CD4-positive, alpha-beta T cell treated with Interleukin-6 for 4 hours (primary cell): ENCODE results near the gene MDN1.
"Not testable (repeated sequence)": the region's sequence is repeated elsewhere in the genome, so short reads cannot be mapped to it uniquely, and the experiment has no call there.

Experiments used
- DNase-seq: peaks from one replicate; pipeline ENCODE4 v3.0.0-alpha.2; 2020; ENCODE audit warnings: mixed read lengths

MDN1 gene

DNA sequence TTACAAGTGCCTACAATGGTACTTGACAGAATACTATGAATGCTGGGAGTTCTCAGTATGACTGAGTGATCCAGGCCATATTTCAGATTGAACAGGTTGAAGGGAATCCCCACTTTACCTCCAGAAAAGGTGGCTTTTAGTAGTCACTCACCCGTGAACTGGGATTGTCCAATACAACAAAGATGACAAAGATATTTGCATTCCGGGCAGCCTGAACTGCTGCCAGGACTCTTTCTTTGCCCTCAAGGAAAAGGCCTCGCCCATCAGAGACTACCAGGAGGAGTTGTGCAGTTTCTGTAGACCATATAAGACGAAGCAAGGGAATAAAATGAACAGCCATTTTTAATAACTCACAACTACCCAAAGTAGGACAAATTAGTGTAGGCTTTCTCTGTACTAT, 174.7 kb downstream of the MDN1 start:
- DNase-seq = no peak

DNA sequence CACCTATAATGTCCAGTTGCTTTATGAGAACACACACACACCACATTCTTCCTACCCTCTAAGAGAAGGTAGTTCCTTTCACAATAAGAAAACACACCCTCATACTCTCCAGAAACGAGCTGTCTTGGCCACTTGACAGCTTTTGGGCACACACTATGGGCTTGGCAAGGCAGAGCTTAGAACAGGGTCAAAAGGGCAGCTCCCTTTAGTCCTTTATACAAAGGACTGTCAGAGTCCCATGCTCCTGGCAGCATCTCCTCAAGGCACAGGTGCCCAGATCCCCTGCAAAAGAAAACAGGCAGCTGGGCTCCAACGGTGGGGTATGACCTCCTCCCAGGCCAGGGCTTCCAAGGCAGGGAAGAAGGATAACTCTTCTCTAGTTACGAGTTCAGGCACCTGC, 176.2 kb downstream of the MDN1 start:
- no peak for DNase-seq

DNA sequence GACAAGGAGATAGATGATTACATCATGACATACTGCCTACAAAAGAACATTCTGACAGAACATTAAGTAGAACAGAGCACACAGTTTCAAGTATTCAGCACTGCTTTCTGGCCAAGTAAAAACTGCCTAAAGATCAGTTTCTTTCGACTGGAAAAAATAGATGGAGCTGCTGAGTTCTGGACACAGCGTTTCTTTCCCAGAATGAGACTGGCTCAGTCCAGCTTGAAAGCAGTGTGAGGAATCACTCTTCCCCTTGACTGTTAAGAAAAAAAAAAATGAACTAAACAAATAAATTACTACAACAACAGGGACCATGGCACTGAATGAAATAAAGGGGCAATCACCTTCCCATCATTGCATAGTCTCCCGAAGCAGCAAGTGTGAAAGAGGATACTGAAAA, 176.6 kb downstream of the MDN1 start:
- DNase-seq = no peak

- DNase-seq = not testable (repeated sequence)
These were observed 178.0 kb downstream of the MDN1 start for GRCh38 chr6:89641581-89641980.

GRCh38 chr6:89640804-89641203, 178.8 kb downstream of the MDN1 start:
- no peak for DNase-seq

DNA sequence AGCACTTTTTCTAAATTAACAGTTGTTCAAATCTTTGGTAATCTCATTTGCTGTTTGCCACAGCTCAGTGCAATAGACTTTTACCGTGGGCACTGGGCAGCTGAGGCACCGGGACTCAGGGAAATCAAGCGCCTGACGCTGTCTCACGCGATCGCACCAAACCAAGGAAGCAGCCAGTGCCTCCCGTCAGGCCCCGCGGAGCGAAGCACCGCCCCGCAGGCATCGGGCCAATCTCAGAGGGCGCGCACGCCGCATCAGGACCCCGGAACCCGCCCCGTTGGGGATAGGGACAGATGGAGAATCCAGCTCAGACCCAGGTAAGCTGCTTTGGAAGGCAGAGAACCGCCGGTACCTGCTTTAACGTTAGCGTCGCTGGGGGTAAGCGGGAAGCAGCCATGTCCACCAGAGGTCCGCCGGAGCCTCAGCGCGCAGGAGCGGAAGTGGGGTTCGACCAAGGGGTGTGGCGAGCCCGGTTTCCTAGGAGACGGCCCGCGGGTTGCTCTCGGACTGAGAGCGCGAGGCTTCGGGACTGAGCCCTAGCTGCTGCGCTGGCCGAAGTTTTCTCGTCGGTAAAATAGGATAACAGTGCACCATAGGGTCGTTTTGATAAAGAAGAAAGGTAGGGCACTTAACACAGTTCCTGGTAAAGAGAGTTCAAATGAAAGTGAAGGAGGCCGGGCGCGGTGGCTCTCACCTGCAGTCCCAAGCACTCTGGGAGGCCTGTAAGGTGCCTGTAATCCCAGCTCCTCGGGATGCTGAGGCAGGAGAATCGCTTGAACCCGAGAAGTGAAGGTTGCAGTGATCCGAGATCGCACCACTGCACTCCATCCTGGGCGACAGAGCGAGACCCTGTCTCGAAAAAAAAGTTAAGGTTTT, 181.0 kb downstream of the MDN1 start, which contains the start of gene LYRM2:
LYRM2 (minus strand) TSS at position 428 of the 876 bp plus-strand sequence; CDS start at position 397, 31 bp downstream.
- peak; percentile 91 for DNase-seq

GRCh38 chr6:89637960-89638319, 181.7 kb downstream of the MDN1 start:
- DNase-seq = no peak

GRCh38 chr6:89636412-89636811, 183.2 kb downstream of the MDN1 start:
- not testable (repeated sequence) for DNase-seq

DNA sequence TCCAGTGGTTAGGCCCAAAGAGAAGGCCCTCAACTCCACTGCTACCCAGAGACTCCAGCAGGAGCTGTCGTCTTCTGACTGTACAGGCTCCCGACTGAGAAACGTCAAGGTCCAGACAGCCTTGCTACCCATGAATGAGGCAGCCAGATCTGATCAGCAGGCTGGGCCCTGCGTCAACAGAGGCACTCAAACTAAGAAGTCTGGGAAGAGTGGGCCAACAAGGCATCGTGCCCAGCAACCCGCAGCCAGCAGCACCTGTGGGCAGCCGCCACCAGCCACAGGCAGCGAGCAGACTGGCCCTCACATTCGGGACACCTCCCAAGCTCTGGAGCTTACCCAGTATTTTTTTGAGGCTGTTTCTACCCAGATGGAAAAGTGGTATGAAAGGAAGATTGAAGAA, 189.1 kb downstream of the MDN1 start:
- DNase-seq = no peak

- DNase-seq = no peak
These were observed 195.8 kb downstream of the MDN1 start for GRCh38 chr6:89623749-89624148.

GRCh38 chr6:89619567-89619966, 200.0 kb downstream of the MDN1 start:
- no peak for DNase-seq

DNA sequence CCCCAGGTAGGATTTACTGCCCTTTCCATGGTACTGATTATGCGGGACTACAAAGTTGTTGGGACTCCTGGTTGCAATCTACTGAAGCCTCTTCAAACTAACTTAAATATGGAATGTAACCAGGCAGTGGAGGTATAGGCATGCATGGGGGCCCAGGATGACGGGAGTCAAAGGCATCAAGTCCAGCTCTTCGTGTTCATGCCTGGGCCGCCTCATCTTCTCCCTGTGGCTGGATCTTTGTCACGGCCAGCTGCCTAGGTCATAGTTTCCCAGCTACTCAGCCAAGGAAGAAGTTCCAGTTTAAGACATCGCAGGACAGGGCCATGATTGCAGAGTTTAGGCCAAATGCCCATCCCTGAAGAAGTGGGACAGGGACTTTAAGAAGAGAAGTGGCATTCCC, 201.6 kb downstream of the MDN1 start:
- no peak for DNase-seq

GRCh38 chr6:89616531-89616930, 203.1 kb downstream of the MDN1 start:
- DNase-seq = no peak

DNA sequence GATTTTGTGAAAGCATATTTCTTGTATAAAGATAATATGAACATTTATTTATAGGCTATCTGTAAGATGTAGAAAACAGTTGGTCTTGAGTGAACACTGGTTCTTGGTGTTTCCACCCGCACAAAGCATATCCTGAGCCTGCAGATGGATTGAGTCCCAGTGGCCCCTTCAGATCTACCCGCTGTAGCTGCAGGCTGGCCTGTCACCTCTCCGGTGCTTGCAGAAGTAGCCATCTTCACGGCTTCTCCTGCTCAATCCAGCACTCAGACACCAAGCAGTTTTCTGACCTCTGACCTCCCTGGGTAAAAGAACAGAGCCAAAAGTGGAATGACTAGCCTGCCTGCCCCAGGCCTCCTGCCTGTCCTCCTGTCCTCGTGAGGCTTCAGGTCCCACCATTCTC, 203.7 kb downstream of the MDN1 start:
- no peak for DNase-seq

DNA sequence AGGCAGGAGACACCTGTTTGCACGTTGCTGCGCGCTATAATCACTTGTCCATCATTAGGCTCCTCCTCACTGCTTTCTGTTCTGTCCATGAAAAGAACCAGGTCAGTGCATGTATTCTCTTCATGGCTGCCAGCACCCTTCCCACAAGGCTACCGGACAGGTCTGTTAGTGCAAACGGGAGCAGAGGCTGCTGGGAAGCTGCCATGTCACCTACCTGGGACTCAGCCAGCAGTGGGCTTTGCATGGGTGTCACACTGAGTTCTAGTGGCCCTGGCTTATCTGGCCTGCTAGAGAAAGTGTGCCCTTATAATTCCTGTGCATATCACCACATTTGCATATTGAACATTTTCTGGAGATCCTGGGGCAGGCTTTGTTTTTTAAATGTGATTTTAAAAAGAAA, 205.8 kb downstream of the MDN1 start:
- DNase-seq = no peak

GRCh38 chr6:89612121-89612520, 207.5 kb downstream of the MDN1 start:
- DNase-seq = no peak

DNA sequence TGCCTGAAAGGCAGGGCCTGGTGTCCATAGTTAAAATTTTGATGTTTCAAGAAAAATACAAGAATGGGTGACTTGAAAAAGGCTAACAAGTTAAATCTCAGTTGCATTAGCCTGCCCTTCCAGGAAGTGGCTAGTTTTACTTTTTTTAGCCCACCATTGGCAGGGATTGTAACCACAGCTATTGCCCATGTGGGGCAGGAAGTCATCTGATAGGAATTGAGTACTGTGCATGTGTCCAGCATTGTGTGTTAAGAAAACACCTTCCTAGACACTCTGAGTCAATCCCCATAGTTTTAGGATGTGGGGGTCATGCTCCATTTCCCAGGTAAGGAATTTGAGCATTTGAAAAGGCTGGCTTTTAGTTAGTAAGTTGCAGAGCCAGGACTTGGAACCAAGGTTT, 207.9 kb downstream of the MDN1 start:
- no peak for DNase-seq

GRCh38 chr6:89610149-89610642, 209.4 kb downstream of the MDN1 start:
- peak; percentile 86 for DNase-seq

GRCh38 chr6:89605861-89606260, 213.7 kb downstream of the MDN1 start:
- DNase-seq = no peak

- no peak for DNase-seq
These were observed 214.9 kb downstream of the MDN1 start for GRCh38 chr6:89604653-89605052.

- DNase-seq = no peak
These were observed 217.4 kb downstream of the MDN1 start for GRCh38 chr6:89602166-89602565.

- DNase-seq = no peak
These were observed 219.9 kb downstream of the MDN1 start for GRCh38 chr6:89599727-89600126.

DNA sequence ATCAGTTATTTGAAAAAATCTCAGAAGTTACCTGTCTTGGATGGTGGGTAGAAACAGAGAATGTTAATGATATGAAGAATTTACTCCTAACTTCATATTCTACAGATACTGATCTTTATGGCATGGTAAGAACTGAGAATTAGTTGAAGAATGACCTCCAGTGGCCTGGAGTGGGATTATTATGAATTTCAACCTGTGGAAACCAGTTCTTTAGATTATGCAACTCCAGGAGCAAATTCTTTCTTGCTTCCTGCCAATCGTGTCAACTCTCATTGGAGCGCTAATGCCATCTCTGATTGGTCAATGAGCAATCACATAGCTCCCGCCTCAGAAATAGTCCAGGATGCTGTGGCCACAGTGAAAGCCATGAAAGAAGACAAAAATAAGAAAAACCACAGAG, 221.6 kb downstream of the MDN1 start:
- DNase-seq = no peak

- no peak for DNase-seq
These were observed 222.2 kb downstream of the MDN1 start for GRCh38 chr6:89597372-89597771.

DNA sequence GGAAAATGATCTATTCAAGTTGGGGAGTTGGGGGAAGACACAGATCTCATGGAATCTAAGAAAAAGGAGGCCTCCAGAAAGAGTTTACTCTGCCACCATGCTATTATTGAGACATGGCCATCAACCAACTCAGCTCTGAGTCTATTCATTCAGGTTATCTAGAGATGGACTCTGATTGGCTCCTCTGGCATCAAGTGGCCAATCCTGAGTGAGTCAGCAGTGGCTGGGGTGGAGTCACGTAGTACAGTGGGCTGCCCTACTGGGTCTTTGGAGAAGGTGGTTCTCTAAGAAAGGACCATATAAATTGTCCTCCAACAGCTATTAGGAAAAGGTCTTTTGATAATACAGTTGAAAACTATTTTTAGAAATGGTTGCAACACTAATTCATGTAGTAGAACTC, 223.1 kb downstream of the MDN1 start:
- no peak for DNase-seq
